NCI-H82 treated with DMSO at 0.1 percent for 48 hours (cell line): Measurements from ENCODE around the gene PSMD6.

Experiments used
- DNase-seq: peaks from one replicate; lab custom pipeline; 2025; ENCODE audit not compliant: unreplicated experiment; lab: John Stamatoyannopoulos, UW

PSMD6 gene

DNA sequence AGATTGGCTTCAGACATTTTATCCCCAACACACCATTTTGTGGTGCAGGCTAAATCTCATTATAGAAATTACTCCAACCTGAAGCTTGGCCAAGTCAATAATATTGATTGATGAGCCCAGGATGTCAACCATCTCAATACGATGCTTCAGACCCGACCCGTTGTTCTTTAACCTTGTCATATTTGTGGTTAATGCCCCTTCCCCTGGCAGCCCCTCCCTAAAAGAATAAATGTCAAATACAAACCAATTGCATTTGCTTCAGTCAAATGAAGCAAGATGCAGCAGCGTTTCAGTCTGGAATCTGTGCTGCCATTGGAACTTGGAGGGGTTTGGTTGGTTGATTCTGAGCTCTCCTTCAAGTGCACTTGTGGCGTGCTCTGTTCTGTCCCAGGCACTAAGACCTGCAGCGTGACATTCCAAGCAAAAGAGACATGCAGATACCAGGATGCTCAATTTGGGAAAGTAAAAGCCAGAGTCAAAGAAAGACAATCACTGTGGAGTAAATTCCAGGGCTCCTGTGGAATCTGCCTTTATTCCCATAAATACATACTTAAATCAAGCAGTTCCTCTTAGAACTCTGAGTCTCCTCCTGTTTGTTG lies 23.8 kb upstream of the PSMD6 start:
- DNase-seq, result no peak

DNA sequence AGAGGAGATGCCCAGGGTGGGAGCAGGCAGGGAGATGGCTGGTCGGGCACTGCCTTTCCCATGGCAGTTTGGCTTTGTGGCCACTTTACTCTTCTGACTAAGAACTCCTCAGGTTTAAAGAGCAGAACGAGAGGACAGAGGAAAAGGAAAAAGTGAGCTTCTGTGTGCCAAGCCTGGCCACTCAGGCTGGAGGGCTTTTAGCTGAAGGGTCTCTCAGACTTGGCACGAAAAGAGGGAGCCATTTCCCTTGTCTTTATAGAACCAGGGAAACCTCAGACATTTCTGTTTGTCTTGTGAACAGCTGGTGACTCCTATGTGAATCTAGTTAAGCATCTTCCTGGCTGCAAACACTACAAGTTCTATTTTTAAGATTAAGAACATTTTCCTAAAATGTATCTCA lies 23.3 kb upstream of the PSMD6 start:
- no peak for DNase-seq

DNA sequence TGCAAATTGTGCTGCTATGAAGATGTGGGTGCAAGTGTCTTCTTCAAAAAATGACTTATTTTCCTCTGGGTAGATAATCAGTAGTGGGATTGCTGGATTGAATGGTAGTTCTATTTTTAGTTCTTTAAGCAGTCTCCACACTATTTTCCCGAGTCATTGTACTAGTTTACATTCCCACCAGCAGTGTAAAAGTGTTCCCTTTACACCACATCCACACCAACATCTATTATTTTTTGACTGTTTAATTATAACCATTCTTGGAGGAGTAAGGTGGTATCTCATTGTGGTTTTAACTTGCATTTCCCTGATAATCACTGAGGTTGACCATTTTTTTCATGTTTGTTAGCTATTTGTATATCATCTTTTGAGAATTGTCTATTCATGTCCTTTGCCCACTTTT lies 19.7 kb upstream of the PSMD6 start:
- DNase-seq, result no peak

DNA sequence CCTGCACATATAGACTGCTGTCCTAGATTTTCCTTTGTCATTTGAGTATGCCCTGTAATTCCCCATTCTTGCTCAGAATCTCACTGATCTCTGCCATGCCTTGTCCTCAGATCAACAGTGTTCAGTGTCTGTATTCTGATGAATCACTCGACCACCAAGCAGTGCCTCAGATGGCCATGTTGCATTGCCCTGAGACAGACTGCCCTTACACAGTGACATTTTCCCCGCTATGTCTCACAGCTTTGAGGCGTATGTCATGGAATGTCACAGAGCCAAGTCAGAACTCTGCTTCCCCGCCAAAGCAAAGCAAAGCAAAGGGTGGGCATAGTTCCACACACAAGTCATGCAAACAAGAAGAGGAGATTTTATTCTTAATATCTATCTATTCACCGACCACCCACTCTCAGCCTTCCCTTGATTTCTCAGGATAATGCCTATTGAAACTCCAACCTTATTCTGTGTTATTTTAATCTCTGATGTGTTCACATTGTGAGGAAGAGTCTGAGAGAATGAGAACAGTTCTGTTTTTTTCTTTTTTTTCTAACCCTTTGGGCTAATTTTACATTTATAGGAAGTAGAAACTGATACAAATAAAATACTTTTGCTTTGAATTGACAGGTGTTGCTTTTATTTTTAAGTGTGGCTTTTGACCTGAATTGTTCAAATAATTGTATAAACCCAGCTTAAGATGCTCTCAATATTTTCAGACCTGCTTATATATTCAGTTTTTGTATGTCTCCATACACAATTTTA lies 16.9 kb upstream of the PSMD6 start:
- no peak for DNase-seq

DNA sequence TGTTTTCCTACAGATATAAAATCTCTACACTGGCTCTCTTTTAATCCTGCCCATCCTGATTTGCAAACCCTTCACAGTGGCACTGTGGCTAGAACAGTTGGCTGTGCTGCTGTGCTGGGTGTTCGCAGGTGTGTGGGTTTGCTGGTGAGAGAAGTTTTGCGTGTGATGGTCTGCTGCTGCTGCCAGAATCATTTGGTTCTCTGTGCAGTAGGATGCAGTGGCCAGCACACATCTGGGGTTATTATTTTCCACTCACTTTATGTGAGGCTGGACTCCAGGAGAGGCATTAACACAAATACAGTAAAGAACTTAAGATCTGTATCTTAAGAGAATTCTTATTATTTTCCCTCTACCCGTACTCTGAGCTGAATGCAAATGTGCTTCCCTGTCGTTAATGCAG lies 16.0 kb upstream of the PSMD6 start:
- no peak for DNase-seq

DNA sequence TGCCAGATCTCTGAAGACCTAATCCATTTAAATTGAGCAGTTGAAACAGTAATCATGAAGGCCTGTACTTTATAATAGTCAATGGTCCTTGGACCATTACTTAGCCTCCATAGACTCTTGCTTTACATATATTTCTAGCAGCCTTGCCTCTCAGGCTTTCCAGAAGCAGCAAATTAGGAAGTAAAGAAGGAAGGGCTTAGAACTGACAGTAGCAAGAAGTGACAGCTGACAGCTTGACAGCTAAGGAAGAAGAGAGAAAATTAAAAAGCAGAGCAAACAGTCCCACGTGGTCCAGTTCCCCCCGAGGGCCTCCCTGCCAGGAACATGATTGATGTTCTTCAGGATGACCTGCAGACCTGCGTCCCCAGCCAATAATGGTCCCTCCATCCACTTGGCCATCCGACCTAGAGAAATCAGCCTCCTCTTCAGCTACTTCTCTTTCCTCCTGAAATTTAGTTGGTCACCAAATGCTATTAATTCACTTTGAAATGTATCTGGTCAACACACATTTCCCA lies 15.0 kb upstream of the PSMD6 start:
- DNase-seq, result no peak

DNA sequence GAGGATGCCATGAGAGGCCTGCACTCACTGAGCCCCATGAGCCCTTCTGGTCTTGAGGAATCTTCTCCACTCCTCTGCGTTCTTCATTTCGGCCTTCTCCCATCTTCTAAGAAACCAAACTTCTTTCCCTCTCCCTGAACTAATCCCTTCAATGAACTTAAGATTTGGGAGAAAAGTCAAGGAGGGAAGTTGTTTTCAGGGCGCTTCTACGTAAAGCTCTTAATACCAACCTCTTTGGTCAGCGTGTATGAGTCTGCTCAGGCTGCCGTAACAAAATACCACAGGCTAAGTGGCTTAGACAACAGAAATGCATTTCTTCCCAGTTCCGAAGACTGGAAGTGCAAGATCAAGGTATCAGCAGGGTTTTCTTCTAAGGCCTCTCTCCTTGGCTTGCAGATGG lies 13.8 kb upstream of the PSMD6 start:
- no peak for DNase-seq

DNA sequence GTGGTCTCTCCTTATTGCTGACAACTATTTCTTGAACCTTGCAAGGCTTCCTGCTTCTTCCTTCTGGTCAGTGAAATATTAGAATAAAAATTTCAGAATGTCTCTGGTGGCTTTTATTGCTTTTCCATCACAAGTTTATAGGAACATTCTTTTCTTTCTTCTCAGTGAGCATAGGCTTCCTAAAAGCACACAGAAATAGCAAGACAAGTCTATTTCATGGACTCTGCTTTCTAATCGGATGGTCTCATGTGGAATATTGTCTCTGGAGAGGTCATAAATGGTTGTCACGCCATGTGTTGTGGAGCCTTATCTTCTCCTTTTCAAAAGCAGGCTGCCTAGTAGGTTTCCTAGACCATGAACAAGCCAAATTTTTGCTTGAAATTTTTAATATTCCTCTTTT lies 9.8 kb upstream of the PSMD6 start:
- DNase-seq, result no peak

DNA sequence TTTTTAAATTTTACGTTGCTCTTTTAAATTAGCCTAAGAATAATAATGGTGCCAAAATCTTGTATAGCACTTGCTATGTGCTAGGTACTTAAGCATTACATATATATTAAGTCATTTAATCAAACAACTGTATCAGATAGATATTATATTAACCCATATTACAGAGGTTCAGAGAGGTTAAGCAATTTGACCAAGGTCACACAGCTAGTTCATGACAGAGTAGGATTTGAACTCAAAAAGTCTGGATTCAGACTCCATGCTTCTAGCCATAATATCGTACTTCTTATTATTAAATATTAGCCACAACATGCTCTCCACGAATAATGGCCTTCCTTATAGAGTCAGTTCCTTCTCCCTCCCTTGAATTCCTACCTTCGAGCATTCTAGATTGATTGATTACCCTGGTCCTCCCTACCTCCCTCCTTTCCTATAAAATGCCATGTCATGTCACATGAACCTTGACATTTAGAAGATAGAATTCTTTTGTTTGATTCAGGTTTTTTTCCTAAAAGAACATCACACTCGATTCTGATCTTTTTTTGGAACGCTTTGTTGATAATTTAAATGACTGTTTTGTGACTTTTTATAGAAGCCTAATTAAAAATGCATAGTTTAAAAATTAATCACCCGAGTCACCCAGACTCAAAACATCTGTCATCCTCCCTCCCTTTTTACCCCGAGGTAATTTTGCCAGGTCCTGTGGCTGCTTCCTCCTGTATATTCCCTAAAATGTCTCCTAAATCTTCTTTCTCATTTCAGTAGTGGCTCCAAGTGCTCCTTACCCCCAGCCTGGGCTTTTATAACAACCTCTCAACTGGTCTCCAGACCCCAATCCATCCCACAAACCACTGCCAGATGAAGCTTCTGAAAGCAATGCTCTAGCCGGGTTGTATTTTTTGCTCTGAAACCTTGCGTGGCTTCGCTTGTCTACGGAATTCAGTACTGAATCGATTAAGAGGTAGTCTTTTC lies 8.5 kb upstream of the PSMD6 start:
- no peak for DNase-seq

DNA sequence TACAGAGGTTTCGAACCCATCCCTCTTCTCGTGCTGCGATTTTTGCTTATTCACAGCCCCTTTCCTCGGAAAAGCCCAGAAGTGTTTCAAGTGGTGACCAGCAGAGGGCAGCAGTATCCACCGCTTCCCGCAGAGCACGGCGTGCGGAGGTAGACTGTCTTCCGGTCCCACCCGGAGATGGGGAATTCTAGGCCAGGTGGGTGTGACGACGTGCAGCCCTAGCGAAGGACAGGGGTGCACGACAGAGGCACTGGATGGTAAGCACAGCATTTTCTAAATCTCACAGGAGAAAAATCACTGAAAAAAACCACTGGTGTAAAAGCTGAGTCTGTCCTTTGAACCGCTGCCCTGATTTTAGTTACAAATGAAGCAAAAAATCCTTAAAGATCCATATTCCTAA lies 7.4 kb upstream of the PSMD6 start:
- peak; percentile 72 for DNase-seq

DNA sequence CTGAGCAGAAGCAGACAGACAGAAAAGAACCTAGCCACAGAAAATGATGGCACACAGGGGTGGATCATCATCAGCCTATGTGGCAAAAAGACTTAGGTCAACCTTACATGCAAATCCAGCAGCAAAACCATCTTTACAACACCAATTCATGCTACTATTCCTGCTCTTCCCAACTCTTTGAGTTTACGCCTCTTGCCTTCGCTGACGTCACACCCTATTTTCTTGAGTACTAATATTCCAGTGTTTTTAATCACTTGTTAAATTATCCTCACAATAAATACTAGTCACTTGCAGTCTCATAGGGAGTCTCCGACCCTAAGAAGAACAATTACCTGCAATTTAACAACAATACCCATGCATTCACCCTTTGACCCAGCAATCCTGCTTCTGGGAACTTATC lies 6.0 kb upstream of the PSMD6 start:
- DNase-seq, result no peak

DNA sequence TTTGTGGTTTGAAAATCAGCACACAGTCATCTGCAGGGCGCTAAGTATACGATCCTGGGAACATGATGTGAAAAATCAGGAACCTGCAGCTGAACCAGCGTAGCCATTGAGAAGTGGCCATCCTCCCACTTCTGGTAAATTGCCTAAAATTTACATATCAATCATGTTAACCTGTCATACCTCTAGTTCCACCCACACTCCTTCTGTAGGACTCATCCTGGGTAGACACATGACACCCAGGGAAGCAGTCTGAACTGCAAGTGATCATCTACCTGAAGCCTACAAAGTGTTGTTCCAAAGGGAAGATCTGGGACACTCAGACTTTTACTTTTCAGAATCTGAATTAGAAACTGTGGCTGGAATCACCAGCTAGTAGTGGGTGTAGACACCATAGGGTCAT lies 5.5 kb upstream of the PSMD6 start:
- DNase-seq, result no peak

DNA sequence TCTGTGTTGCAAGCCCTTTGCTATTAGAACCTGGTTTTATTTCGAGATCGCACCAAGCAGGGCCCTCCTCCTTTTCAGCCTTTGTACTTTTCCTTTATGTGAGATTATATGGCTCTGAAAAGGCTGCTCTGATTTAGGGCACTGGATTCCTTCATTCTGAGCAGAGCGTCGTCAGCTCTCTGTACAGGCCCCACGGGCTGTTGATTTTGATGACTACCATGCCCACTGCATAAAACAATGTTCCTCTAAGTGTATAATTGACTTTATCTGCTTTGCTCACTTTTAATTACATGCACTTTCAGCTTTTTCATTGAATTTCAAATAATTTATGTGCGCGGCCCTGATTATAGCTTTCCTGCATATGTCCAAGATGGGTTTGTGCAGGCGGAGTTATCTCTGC lies 4.4 kb upstream of the PSMD6 start:
- DNase-seq, result no peak

DNA sequence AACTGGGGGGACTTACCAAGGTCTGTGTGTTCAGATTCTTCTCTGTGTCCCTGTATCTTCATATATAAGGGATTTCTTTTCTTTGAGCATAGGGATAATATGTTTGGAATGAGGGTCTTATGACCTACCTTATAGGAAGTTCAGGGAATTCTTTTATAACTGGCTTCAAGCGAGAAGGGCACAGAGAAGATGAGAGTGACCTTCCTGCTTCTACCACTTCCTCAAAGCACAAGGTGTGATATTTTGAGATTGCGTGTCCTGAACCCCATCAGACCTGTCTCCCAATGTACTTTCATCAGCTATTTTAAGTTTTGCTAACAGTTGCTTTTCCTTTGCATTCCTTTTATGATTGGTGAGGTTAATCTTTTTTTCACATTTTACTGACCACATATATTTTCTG lies 3.1 kb upstream of the PSMD6 start:
- no peak for DNase-seq

DNA sequence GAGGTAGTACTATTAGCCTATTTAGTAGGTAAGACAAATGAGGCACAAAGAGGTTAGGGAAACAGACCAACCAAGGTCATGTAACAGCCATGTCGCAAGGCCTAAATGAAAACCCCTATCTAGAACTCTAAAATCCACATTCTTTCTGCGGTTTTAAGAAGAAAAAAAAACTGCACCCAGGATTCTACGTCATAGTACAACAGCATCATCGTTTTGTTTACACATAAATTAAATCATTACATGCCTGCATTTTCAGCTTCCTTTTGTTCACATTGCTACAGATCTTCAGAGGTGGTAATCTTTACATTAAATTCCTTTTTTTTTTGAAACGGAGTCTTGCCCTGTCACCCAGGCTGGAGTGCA lies 548 bp upstream of the PSMD6 start:
- no peak for DNase-seq

DNA sequence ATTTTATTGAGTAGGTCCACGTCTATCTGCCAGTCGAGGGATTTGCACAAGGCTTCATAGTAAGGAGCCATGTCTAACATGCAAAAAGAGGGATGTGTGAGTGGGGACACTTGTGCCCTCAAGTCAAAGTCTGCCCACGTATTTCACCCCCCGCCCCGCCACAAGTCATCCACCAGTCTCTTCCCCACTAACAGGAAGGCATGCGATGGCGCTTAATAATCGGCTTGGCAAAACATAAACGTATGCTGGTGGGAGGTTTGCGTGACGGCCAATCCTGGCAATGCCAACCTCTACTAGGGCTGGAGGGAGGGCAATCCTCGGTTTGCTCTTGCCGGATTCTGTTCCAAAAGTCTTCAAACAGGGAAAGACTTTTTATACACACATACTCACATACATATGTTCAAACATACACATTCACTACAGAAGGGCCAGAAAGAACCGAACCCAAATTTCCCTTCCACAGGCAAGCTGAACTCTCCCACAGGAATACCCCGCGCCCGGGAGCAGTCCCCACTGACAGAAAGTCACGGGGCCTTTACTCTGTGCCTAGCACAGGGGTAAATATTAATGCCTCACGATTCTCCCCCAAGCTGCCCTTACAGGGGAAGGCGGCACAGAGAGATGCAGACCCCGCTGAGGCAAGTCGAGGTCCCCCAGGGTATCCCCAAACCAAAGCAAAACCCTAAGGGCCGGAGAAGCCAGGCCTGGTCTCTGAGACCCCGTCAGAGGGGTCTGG lies 675 bp downstream of the PSMD6 start:
- no peak for DNase-seq

DNA sequence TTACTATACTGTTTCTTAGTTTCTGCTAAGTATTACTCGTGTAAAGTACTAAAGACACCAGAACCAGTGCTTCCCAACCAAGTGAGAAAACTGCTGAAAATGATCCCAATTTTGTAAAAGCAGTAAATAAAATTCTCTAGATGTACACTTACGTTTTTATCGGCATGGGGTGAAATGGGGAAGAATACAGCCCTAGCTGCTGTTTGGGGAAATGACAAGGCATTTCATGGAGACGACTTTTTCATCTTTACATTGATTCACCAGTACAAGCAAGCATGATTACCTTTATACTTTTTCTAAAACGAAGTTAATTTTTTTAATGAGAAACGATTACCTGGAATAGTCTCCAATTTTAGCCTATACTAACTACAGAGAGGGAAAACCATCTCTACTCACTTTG lies 1.4 kb downstream of the PSMD6 start:
- no peak for DNase-seq

DNA sequence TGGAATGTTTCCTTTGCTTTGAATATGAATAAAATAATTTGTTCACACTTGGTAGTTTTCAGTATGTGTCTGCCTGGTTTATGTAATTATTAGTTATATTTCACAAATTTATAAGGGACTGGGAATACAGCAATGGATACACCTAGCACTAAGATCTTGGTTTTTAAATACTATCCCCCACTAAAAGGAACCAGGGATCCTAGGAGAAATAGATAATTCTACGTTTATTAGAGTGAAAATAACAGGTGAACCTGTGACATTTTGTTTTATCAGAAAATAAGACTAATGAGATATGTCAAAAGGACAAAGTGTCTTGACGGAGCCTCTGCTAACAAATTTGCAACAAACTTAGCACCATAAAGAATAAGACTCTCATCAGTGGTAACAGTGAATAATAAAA lies 3.4 kb downstream of the PSMD6 start:
- no peak for DNase-seq

DNA sequence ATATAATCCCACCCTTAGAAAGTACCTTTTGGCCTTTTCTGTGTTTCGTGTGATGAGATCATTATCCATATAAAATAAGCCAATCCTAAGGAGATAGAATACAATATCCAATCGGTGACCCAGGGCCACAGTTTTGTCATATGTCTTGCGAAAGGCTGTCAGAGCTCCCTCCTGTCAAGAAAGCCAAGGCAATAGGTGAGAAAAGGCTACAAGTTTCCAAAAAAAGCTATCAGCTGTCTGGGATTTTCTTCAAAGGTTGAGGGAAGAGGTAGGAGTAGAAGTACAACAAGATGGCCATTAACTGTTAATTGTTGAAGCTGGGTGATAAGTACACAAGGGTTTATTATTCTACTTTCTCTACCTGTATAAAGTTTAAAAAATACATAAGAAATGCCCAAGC lies 4.0 kb downstream of the PSMD6 start:
- DNase-seq, result no peak

DNA sequence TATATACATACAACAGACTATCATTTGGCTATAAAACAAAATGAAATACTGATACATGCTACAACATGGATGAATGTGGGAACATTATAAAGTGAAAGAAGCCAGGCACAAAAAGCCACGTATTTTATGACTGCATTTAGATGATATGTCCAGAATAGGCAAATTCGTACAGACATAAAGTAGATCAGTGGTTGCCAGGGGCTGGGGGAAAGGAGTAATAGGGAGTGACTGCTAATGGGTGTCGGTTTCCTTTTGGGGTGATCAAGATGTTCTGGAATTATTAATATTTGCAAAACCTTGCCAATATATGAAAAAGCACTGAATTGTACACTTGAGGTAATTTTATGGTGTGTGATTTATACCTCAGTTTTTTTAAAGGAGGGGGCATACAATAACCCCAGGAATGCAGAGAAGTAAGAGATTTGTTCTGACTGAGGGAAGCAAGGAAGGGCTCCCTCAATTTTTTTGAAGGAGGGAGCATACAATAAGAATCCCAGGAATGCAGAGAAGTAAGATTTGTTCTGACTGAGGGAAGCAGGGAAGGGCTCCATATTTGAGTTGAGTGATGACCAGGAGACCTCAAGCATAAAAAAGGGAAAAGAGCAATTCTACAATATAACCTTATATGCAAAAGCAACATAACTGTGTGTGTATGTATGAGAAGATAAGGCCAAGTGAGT lies 6.2 kb downstream of the PSMD6 start:
- DNase-seq, result no peak

DNA sequence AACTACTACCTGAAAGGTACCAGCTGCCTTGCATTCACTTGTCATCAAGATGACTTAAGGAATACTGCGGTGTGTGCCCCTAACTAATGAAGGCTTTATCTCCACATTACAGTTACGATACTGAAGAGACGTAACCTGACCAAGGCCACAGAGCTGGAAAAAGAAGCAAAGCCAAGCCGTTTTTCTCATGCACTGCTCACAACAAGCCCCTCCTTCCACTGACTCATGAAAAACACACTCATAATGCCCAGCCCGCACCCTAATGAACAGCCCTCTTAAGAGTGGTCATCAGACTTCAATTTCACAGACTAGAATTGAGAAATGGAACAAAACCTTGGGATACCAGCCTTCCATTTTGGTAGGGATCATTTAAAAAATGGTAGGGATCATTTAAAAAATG lies 11.6 kb downstream of the PSMD6 start:
- no peak for DNase-seq
